Measurements from ENCODE around the gene DNAJB13.
"Not testable (repeated sequence)": the region's sequence is repeated elsewhere in the genome, so short reads cannot be mapped to it uniquely, and the experiment has no call there.

DNAJB13 gene

GRCh38 chr11:73950869-73951710 is at the start of gene DNAJB13:
DNAJB13 (plus strand) TSS chr11:73951026; CDS start chr11:73951070, 44 bp downstream.
- peak; percentile 74 for DNase-seq

GRCh38 chr11:73902303-73902702 is 48.5 kb upstream of the DNAJB13 start:
- DNase-seq = no peak

GRCh38 chr11:73907191-73907590 is 43.6 kb upstream of the DNAJB13 start:
- DNase-seq = peak; percentile 57

- DNase-seq = no peak
Measured at GRCh38 chr11:73912026-73912425, 38.8 kb upstream of the DNAJB13 start.

GRCh38 chr11:73913472-73913871 is 37.4 kb upstream of the DNAJB13 start:
- DNase-seq = no peak

GRCh38 chr11:73914284-73914683 is 36.5 kb upstream of the DNAJB13 start:
- no peak for DNase-seq

GRCh38 chr11:73916435-73916834 is 34.4 kb upstream of the DNAJB13 start:
- no peak for DNase-seq

GRCh38 chr11:73921180-73921579 is 29.6 kb upstream of the DNAJB13 start:
- DNase-seq = no peak

GRCh38 chr11:73929388-73929787 is 21.4 kb upstream of the DNAJB13 start:
- DNase-seq = no peak

- peak; percentile 88 for DNase-seq
Measured at GRCh38 chr11:73931039-73931645, 19.7 kb upstream of the DNAJB13 start.

GRCh38 chr11:73931951-73932350 is 18.9 kb upstream of the DNAJB13 start:
- DNase-seq = no peak

- DNase-seq = no peak
Measured at GRCh38 chr11:73932781-73933180, 18.0 kb upstream of the DNAJB13 start.

GRCh38 chr11:73936047-73936446 is 14.8 kb upstream of the DNAJB13 start:
- DNase-seq = not testable (repeated sequence)

- DNase-seq = no peak
Measured at GRCh38 chr11:73939096-73939495, 11.7 kb upstream of the DNAJB13 start.

GRCh38 chr11:73940801-73941570 is 9.8 kb upstream of the DNAJB13 start:
- DNase-seq = no peak

GRCh38 chr11:73942010-73942409 is 8.8 kb upstream of the DNAJB13 start:
- no peak for DNase-seq

GRCh38 chr11:73944085-73944484 is 6.7 kb upstream of the DNAJB13 start:
- no peak for DNase-seq

- no peak for DNase-seq
Measured at GRCh38 chr11:73944901-73945300, 5.9 kb upstream of the DNAJB13 start.

- no peak for DNase-seq
Measured at GRCh38 chr11:73945396-73945795, 5.4 kb upstream of the DNAJB13 start.

GRCh38 chr11:73946798-73947458 is 3.9 kb upstream of the DNAJB13 start:
- no peak for DNase-seq

GRCh38 chr11:73949246-73949645 is 1.6 kb upstream of the DNAJB13 start:
- no peak for DNase-seq

GRCh38 chr11:73949912-73950311 is 914 bp upstream of the DNAJB13 start:
- DNase-seq = no peak

- no peak for DNase-seq
Measured at GRCh38 chr11:73951797-73952196, 971 bp downstream of the DNAJB13 start.

All from hematopoietic multipotent progenitor cell treated with erythropoietin and hydrocortisone succinate and interleukin-3 and kit ligand, for 4 days (in vitro differentiated cells).